HepG2 (cell line): ENCODE measurements around the gene CALML4.

Experiments used
- ATF1 ChIP-seq: IDR thresholded peaks from 2 replicates; pipeline ENCODE4 v1.6.1; 2016; ENCODE audit warnings: mild to moderate bottlenecking, control low read depth
- EZH2 ChIP-seq: conservative IDR thresholded peaks from 2 replicates; pipeline ENCODE4 v1.6.1; 2012; ENCODE audit warnings: mild to moderate bottlenecking, low read depth, low read length, moderate library complexity
- POLR2A ChIP-seq, 2 experiments: IDR thresholded peaks; 2 replicates each; pipeline ENCODE4 v1.6.1; 2011; ENCODE audit warnings: low read depth in 2 of 2, low read length in 2 of 2, mild to moderate bottlenecking in 1 of 2, moderate library complexity in 1 of 2; ENCODE audit not compliant: insufficient read depth in 1 of 2
- POLR2AphosphoS5 ChIP-seq: IDR thresholded peaks from 2 replicates; pipeline ENCODE4 v1.6.1; 2012; ENCODE audit warnings: low read depth, low read length
- PTBP1 ChIP-seq: fragments of 200-400 bp; formaldehyde crosslinking; IDR thresholded peaks from 2 replicates; pipeline ENCODE4 v1.6.1; 2018; ENCODE audit warnings: low read length, low read depth; ENCODE audit not compliant: poor library complexity, severe bottlenecking
- RAD21 ChIP-seq: fragments of 450-650 bp; formaldehyde crosslinking; IDR thresholded peaks from 2 replicates; pipeline ENCODE4 v1.5.0; 2020; ENCODE audit warnings: mild to moderate bottlenecking
- RAD51 ChIP-seq: fragments of 450-650 bp; IDR thresholded peaks from 2 replicates; pipeline ENCODE4 v1.6.1; 2016; ENCODE audit warnings: borderline replicate concordance
- ZSCAN25 ChIP-seq: sonication (generic); formaldehyde crosslinking; IDR thresholded peaks from 2 replicates; pipeline ENCODE4 v1.8.0; 2022; ENCODE audit warnings: mild to moderate bottlenecking, missing genetic modification reagents
- TF ChIP-seq, protein P1 (sequence below): sonication (generic); formaldehyde crosslinking; IDR thresholded peaks from 2 replicates; pipeline ENCODE4 v1.9.0; 2021; ENCODE audit warnings: missing genetic modification reagents, borderline replicate concordance
- TF ChIP-seq, protein P2 (sequence below): sonication (generic); formaldehyde crosslinking; IDR thresholded peaks from 2 replicates; pipeline ENCODE4 v1.5.0; 2020; ENCODE audit warnings: mild to moderate bottlenecking, missing genetic modification reagents, moderate library complexity

DNA sequence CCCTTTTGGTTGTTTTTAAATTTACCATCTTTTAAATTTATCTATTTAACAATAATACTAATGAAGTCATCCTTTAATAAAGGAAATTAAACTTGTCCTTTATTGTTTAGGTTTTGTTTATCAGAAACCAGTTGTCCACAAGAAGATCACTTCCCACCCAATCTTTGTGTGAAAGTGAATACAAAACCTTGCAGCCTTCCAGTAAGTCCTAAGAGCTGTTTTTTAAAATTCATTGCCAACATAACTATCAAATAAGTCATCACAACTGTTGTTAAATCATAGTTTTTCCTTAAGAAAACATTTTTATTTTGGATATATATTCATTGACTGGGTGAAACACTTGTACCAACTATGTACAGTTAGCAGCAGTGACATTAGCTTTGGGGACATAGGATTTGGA is 59.4 kb downstream of the CALML4 start:
- TF ChIP-seq PTBP1 (no peak), RAD51 (no peak), RAD21 (CRISPR knock-in tag) (no peak), EZH2 (no peak), POLR2A (IDR thresholded peaks at IDR 0.05; ENCODE audit: insufficient read depth in 1 of 2, low read depth in 2 of 2, low read length in 2 of 2) (no peak), POLR2AphosphoS5 (no peak), ZSCAN25 (CRISPR knock-in tag) (no peak), ATF1 (no peak)
- TF ChIP-seq, protein P1, sequence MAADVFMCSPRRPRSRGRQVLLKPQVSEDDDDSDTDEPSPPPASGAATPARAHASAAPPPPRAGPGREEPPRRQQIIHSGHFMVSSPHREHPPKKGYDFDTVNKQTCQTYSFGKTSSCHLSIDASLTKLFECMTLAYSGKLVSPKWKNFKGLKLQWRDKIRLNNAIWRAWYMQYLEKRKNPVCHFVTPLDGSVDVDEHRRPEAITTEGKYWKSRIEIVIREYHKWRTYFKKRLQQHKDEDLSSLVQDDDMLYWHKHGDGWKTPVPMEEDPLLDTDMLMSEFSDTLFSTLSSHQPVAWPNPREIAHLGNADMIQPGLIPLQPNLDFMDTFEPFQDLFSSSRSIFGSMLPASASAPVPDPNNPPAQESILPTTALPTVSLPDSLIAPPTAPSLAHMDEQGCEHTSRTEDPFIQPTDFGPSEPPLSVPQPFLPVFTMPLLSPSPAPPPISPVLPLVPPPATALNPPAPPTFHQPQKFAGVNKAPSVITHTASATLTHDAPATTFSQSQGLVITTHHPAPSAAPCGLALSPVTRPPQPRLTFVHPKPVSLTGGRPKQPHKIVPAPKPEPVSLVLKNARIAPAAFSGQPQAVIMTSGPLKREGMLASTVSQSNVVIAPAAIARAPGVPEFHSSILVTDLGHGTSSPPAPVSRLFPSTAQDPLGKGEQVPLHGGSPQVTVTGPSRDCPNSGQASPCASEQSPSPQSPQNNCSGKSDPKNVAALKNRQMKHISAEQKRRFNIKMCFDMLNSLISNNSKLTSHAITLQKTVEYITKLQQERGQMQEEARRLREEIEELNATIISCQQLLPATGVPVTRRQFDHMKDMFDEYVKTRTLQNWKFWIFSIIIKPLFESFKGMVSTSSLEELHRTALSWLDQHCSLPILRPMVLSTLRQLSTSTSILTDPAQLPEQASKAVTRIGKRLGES, result no peak
- TF ChIP-seq, protein P2, sequence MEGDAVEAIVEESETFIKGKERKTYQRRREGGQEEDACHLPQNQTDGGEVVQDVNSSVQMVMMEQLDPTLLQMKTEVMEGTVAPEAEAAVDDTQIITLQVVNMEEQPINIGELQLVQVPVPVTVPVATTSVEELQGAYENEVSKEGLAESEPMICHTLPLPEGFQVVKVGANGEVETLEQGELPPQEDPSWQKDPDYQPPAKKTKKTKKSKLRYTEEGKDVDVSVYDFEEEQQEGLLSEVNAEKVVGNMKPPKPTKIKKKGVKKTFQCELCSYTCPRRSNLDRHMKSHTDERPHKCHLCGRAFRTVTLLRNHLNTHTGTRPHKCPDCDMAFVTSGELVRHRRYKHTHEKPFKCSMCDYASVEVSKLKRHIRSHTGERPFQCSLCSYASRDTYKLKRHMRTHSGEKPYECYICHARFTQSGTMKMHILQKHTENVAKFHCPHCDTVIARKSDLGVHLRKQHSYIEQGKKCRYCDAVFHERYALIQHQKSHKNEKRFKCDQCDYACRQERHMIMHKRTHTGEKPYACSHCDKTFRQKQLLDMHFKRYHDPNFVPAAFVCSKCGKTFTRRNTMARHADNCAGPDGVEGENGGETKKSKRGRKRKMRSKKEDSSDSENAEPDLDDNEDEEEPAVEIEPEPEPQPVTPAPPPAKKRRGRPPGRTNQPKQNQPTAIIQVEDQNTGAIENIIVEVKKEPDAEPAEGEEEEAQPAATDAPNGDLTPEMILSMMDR (CRISPR knock-in tag), result no peak
